Transverse colon (tissue), 4 donors: Measurements from ENCODE around the gene MRPL34.
A peak's percentile ranks its signal among the peaks of the same experiment; 100 is the strongest.

Experiments used
- CTCF ChIP-seq, 5 experiments: fragments of 200-600 bp in 3 of 5; fragments of 450-650 bp in 2 of 5; sonication (generic) in 3 of 5; IDR thresholded peaks; 1 replicate in 2 of 5; 2 replicates in 3 of 5; pipeline ENCODE4 v1.5.1; 2016 to 2017; ENCODE audit warnings: antibody characterized with exemption in 5 of 5, inconsistent platforms in 3 of 5, mild to moderate bottlenecking in 2 of 5, moderate library complexity in 1 of 5
- EP300 ChIP-seq: sonication (generic); formaldehyde crosslinking; IDR thresholded peaks from one replicate; pipeline ENCODE4 v1.6.1; 2017; ENCODE audit warnings: antibody characterized with exemption, low read depth
- POLR2A ChIP-seq: fragments of 450-650 bp; IDR thresholded peaks from one replicate; pipeline ENCODE4 v1.6.1; 2016; ENCODE audit warnings: antibody characterized with exemption, mild to moderate bottlenecking, moderate library complexity
- POLR2AphosphoS5 ChIP-seq, 3 donors: sonication (generic); formaldehyde crosslinking; IDR thresholded peaks; one replicate each; pipeline ENCODE4 v1.6.1; 2016; ENCODE audit warnings: antibody characterized with exemption in 3 of 3

GRCh38 chr19:17334414-17335409 lies 29.0 kb downstream of the MRPL34 start, which contains the start of gene ANO8:
- TF ChIP-seq CTCF (IDR thresholded peaks at IDR 0.05): no peak
- no peak for TF ChIP-seq POLR2A
- no peak for TF ChIP-seq EP300
- peak; percentile 37 to 69 (median 68) for TF ChIP-seq POLR2AphosphoS5 (IDR thresholded peaks at IDR 0.05)
